Caki2 (cell line): ENCODE results near the gene AGER. TPM values are rescaled to one million over a fixed set of nuclear protein-coding genes. Genes with fewer than 3 reads are reported as not detected.

Experiments
- DNase-seq: peaks from one replicate; pipeline ENCODE4 v3.0.0-alpha.2; 2015; ENCODE audit warnings: low read depth
- in situ Hi-C: cut with HindIII; loops from 2 replicates; pipeline ENCODE4 v1.10.0; 2016; ENCODE audit warnings: low sequenced_read_pairs, low pct_unique_long_range_greater_than_20kb, mixed read lengths
- total RNA-seq: library from RNA; depleted of rRNA; stranded (reverse); fragments of >200 nt; shearing (Covaris generic); gene quantifications from 2 replicates; pipeline ENCODE4 v1.2.3, GENCODE V29; 2014; ENCODE audit warnings: low replicate concordance; rRNA removed

The AGER gene
- total RNA-seq, 1 experiment from 2014 or later: 1.7 TPM

DNA sequence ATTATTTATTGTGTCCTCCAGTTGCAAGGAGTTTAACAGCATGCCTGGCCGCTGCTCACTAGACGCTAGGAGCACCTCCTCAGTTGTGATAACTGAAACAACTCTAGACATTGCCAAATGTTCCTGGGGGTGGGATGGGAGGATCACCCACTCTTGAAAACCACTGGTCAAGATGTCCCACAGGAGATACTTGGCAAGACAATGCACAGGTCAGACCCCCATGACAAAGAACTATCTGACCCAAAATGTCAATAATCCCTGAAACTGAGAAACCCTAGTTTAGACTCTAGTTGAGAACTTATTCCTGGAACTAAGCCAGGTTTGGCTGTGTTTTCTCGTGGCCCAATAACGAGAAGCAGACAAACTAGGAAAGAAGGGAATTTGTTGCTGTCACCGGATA, 44.5 kb downstream of the AGER start:
- no peak for DNase-seq

DNA sequence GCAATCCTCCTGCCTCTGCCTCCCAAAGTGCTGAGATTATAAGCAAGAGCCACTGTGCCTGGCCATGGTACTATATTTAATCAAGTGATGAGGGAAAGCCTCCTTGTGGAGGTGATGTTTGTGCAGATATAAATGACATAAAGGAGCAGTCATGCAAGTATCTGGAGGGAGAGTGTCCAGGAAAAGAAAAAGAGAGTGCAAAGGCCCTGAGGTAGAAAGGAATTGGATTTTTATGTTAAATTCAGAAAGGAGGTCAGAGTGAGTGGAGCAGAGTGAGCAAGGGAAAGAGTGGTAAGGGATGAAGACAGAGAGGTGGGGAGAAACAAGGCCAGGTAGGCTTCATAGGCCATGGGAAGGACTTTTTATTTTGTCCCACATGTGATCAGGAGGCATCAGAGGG, 46.6 kb downstream of the AGER start:
- no peak for DNase-seq

More for the DNA sequence above, 44.5 kb downstream of the AGER start:
- in situ Hi-C loops: no loop called here

DNA sequence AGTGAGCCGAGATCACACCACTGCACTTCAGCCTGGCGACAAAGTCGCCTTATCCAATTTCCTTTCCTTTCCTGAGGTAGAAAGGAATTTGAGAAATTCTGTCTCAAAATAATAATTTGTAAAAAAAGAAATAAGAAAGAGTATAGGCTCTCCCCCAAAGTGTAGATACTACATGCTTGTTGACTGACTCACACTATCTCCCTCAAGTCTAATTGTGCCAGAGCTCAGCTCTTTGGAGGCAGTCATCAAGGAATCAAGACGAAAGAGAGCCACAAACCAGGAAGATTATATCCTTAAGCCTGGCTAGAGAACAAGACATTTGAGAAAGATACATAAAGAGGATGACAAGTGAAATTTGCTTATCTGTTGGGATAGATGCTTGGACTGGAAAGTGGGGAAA, 50.3 kb downstream of the AGER start:
- in situ Hi-C loops: no loop called here
- DNase-seq: no peak

More for the DNA sequence above, 46.6 kb downstream of the AGER start:
- in situ Hi-C loops: no loop called here

DNA sequence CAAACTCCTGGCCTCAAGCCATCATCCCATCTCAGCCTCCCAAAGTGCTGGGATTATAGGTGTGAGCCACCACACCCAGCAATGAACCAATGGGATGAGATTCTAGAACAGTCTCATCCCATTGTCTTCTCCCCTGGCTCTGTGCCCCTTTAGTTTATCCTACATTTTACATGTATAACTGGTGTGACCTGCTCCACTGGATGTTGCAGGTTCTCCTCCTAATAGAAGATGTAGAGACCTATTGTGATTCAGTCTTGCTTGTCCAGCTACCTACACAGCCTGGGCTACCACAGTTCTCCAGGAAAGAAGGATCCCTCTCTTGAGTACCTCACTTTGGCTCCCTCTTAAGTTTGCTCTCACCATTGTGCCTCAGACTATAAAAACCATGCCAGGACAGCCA, 51.9 kb downstream of the AGER start:
- in situ Hi-C loops: no loop called here
- DNase-seq: no peak

DNA sequence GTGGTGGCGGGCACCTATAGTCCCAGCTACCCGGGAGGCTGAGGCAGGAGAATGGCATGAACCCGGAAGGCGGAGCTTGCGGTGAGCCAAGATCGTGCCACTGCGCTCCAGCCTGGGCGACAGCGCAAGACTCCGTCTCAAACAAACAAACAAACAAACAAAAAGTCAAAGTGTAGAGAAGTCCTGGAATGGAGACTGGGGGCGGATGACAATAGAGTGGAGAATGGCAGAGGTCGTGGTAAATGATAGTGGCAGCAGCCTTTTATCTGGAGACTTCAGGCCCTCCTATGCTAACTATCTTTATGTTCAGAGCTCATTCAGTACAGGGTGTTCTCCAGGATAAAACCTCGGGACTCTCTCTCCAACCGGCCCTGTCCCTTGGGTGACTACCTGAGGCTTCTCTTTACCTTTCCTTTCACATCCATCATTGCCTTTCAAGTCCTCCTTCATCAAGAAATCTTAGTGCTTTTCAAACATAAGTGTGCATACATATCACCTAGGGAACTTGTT, 52.6 kb downstream of the AGER start:
- no peak for DNase-seq
- in situ Hi-C loops: no loop called here

Other genes starting within 250 kb of the AGER start
- gene CFB, start 238.2 kb downstream of the AGER start, total RNA-seq: 2.6 and 4.7 TPM in 2 replicates
- 293 and 348 TPM in 2 replicates for gene NELFE, start 225.3 kb downstream of the AGER start, total RNA-seq
- 29.2 and 49.6 TPM in 2 replicates for gene SKIC2, start 225.1 kb downstream of the AGER start, total RNA-seq
- gene DXO, start 212.1 kb downstream of the AGER start, total RNA-seq: 30.5 and 52.6 TPM in 2 replicates
- gene C4A, start 202.2 kb downstream of the AGER start, total RNA-seq: 0.30 TPM in 1 of 2 replicates, not detected in the other
- not detected in 2 replicates for gene C4B, start 169.5 kb downstream of the AGER start, total RNA-seq
- gene CYP21A2, start 145.8 kb downstream of the AGER start, total RNA-seq: not detected in 2 replicates
- 0.90 and 1.4 TPM in 2 replicates for gene TNXB, start 74.9 kb downstream of the AGER start, total RNA-seq
- 9.2 and 9.7 TPM in 2 replicates for gene ATF6B, start 56.0 kb downstream of the AGER start, total RNA-seq
- gene FKBPL, start 54.0 kb downstream of the AGER start, total RNA-seq: 19.5 and 22.7 TPM in 2 replicates
- not detected in 2 replicates for gene PRRT1, start 32.3 kb downstream of the AGER start, total RNA-seq
- gene PPT2, start 30.1 kb downstream of the AGER start, total RNA-seq: 27.3 and 270 TPM in 2 replicates
- 1.5 and 3.6 TPM in 2 replicates for gene EGFL8, start 19.7 kb downstream of the AGER start, total RNA-seq
- gene AGPAT1, start 8.2 kb downstream of the AGER start, total RNA-seq: 42.7 and 61.0 TPM in 2 replicates
- gene RNF5, start 5.8 kb downstream of the AGER start, total RNA-seq: 111 and 147 TPM in 2 replicates
- gene PBX2, start 5.9 kb upstream of the AGER start, total RNA-seq: 80.1 and 87.2 TPM in 2 replicates
- 0.14 and 3.4 TPM in 2 replicates for gene GPSM3, start 8.4 kb upstream of the AGER start, total RNA-seq
- 0.26 and 0.71 TPM in 2 replicates for gene NOTCH4, start 39.8 kb upstream of the AGER start, total RNA-seq
- not detected in 2 replicates for gene TSBP1, start 187.7 kb upstream of the AGER start, total RNA-seq
- not detected in 2 replicates for gene BTNL2, start 222.9 kb upstream of the AGER start, total RNA-seq